ENCODE results near the gene ZNF283. TPM values are rescaled to one million over a fixed set of nuclear protein-coding genes. Genes with fewer than 3 reads are reported as not detected.

Gene ZNF283
- total and polyA plus RNA-seq, 9 of the 15 experiments (the other 6 are each of a cell fraction or from before 2014, with no cell fraction given) = 6.0 to 19.5 (median 9.8) TPM

- no peak for TF ChIP-seq JUND (IDR thresholded peaks at IDR 0.05; ENCODE audit: borderline replicate concordance, low read depth, low read length)
- TF ChIP-seq JUND (tag; IDR thresholded peaks at IDR 0.05; ENCODE audit: borderline replicate concordance, low read depth, low read length) = no peak
- TF ChIP-seq CCAR2 (IDR thresholded peaks at IDR 0.05; ENCODE audit: low read depth, low read length) = no peak
- no peak for TF ChIP-seq GABPB1 (CRISPR knock-in tag; IDR thresholded peaks at IDR 0.05)
- no peak for TF ChIP-seq ETV5 (CRISPR knock-in tag; IDR thresholded peaks at IDR 0.05; ENCODE audit: low read depth)
- TF ChIP-seq ZBTB49 (CRISPR knock-in tag; IDR thresholded peaks at IDR 0.05; ENCODE audit: borderline replicate concordance) = no peak
- TF ChIP-seq RFX5 (IDR thresholded peaks at IDR 0.05; ENCODE audit: low read depth, low read length) = no peak
- TF ChIP-seq MXD1 (CRISPR knock-in tag; IDR thresholded peaks at IDR 0.05; ENCODE audit: borderline replicate concordance, poor library complexity, severe bottlenecking) = no peak
- TF ChIP-seq ZNF586 (CRISPR knock-in tag; conservative IDR thresholded peaks at IDR 0.05) = no peak
Measured at GRCh38 chr19:43811837-43812236, 15.3 kb upstream of the ZNF283 start (continued).

Measured in K562 (cell line).